GM18909 (cell line): Measurements from ENCODE around the gene HID1.

Source experiments
- ATAC-seq: cut with Tn5 transposase; IDR thresholded peaks from one replicate; pipeline ENCODE4 v1.9.1; 2021; ENCODE audit warnings: mild to moderate bottlenecking; ENCODE audit not compliant: unreplicated experiment, poor library complexity

Gene HID1

GRCh38 chr17:74904687-74905409 is 67.7 kb downstream of the HID1 start:
- no peak for ATAC-seq

GRCh38 chr17:74903671-74904070 is 68.9 kb downstream of the HID1 start:
- no peak for ATAC-seq

- ATAC-seq: no peak
Observed at GRCh38 chr17:74903034-74903433, 69.5 kb downstream of the HID1 start.

GRCh38 chr17:74901353-74902135 is 71.0 kb downstream of the HID1 start:
- ATAC-seq: no peak
